GM06990 (cell line): ENCODE data around the gene NMNAT2.
"Not testable (repeated sequence)": the region's sequence is repeated elsewhere in the genome, so short reads cannot be mapped to it uniquely, and the experiment has no call there.

Source experiments
- DNase-seq: peaks from one replicate; pipeline ENCODE4 v3.0.0-alpha.2; 2011; ENCODE audit not compliant: insufficient read length; ENCODE audit errors: extremely low read depth
- H3K27me3 ChIP-seq: replicated peaks from 2 replicates; pipeline ENCODE4 v1.6.0; 2011; ENCODE audit warnings: low read length; ENCODE audit not compliant: control insufficient read depth, insufficient read depth
- H3K36me3 ChIP-seq: 2 replicates; pipeline ENCODE4 v1.5.1; 2011; ENCODE audit warnings: low read length; ENCODE audit not compliant: control insufficient read depth, insufficient read depth
- H3K4me3 ChIP-seq: replicated peaks from 2 replicates; pipeline ENCODE4 v1.5.1; 2011; ENCODE audit warnings: low read depth, mild to moderate bottlenecking, control low read depth, low read length
- TF ChIP-seq, protein P1 (sequence below): IDR thresholded peaks from 2 replicates; pipeline ENCODE4 v1.5.1; 2011; ENCODE audit warnings: low read length, control low read depth, mild to moderate bottlenecking, inconsistent platforms; ENCODE audit not compliant: insufficient read depth, poor library complexity, severe bottlenecking

NMNAT2 gene

DNA sequence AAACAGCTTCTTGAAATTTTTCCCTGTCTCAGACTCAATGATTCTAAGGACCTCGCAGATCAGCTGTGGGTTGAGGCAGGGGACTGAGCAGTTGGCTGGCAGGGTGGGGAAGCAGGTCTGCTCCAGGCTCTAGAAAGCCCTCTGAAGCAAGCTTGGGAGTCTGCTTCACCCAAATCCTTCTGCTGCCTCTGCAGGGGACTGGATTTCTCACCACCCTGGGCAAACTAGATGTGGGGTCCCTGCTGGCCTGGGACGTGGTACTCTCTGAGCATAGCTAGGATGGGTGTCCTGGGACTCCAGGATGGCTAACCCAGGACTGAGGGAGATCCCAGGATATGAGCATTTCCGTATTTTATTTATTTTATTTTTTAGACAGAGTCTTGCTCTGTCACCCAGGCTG, 142.9 kb downstream of the NMNAT2 start:
- TF ChIP-seq, protein P1, sequence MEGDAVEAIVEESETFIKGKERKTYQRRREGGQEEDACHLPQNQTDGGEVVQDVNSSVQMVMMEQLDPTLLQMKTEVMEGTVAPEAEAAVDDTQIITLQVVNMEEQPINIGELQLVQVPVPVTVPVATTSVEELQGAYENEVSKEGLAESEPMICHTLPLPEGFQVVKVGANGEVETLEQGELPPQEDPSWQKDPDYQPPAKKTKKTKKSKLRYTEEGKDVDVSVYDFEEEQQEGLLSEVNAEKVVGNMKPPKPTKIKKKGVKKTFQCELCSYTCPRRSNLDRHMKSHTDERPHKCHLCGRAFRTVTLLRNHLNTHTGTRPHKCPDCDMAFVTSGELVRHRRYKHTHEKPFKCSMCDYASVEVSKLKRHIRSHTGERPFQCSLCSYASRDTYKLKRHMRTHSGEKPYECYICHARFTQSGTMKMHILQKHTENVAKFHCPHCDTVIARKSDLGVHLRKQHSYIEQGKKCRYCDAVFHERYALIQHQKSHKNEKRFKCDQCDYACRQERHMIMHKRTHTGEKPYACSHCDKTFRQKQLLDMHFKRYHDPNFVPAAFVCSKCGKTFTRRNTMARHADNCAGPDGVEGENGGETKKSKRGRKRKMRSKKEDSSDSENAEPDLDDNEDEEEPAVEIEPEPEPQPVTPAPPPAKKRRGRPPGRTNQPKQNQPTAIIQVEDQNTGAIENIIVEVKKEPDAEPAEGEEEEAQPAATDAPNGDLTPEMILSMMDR, result no peak
- H3K27me3 ChIP-seq, result no peaks in the 10 kb centered on the region
- no peak for DNase-seq
- no peaks in the 10 kb centered on the region for H3K36me3 ChIP-seq
- no peak overlapping the region for H3K4me3 ChIP-seq

DNA sequence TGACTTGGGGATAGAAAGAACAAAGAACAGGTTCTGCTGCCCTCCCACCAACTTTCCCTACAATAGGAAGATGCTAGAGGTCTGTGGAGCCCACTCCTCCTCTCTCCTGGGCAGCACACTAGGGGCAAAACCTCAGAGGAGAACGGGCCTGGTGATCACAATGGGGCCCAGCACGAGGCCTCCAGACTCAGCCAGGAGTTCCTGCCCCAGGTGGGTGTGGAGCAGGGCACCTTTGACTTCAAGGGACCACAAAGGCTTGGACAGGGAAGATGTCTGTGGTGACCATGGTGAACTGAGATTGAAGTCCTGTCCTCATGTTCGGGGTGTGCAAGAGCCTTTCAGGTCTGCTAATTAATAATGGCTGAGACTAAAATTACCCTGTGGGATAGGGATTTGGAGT, 143.3 kb downstream of the NMNAT2 start:
- H3K4me3 ChIP-seq, result no peak overlapping the region
- no peak for DNase-seq
- TF ChIP-seq, protein P1, result no peak
- H3K36me3 ChIP-seq, result no peaks in the 10 kb centered on the region
- no peaks in the 10 kb centered on the region for H3K27me3 ChIP-seq

DNA sequence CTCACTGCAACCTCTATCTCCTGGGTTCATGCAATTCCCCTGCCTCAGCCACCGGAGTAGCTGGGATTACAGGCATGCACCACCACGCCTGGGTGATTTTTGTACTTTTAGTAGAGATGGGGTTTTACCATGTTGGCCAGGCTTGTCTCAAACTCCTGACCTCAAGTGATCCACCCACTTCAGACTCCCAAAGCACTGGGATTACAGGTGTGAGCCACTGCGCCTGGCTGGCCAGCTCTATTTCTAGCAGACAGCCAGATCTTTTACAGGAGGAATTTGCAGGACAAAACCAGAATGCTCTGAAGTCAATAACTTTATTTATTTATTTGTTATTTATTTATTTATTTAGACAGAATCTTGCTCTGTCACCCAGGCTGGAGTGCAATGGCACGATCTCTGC, 144.2 kb downstream of the NMNAT2 start:
- DNase-seq, H3K36me3 ChIP-seq, H3K27me3 ChIP-seq, H3K4me3 ChIP-seq: not testable (repeated sequence)

DNA sequence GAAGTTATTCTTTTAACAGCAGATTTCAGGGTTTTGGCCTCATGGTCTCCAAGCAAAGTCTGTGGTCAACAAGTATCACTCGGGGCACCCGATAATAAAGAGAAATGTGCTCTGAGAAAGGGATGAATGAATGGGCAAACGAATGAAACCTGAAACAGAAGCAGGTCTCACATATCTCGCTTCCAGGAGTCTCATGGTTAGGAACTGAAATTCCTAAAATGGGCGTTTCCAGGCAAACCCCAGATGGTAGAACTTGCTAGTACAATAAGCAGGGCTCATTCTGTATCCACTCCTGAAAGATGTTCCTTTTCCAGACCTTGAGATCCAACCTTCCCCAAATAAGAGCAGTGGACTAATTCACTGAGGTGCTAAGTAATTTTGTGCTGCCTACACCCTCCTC, 144.9 kb downstream of the NMNAT2 start:
- H3K4me3 ChIP-seq, result no peak overlapping the region
- no peaks in the 10 kb centered on the region for H3K27me3 ChIP-seq
- TF ChIP-seq, protein P1, result no peak
- no peak for DNase-seq
- H3K36me3 ChIP-seq, result no peaks in the 10 kb centered on the region

DNA sequence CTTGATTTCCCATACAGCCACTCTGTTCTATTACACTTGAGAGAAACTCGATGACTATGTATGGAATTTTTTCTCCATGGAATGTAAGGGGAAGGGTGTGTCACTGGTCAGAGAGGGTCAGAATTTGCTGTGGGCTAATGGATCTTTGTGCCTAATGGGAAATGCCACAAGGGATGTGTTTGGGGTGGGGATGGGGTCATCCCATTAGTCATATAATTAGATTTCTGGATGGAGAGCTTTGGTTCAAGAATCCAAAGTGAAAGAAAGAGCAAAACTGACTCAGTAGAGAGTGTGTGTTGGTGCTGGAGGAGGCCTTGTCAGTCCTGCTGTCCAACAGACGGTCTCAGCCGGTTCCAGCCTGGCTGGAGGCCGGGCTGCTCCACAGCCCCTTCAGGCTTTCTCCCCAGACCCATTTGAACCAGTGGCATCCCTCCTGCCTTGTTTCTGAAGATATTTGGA, 145.8 kb downstream of the NMNAT2 start:
- H3K27me3 ChIP-seq, result 0 out of 2 replicates have a peak, but pooled peaks cover 1% of the 10 kb centered on the region
- DNase-seq, result no peak
- no peaks in the 10 kb centered on the region for H3K36me3 ChIP-seq
- no peak overlapping the region for H3K4me3 ChIP-seq
- TF ChIP-seq, protein P1, result no peak

DNA sequence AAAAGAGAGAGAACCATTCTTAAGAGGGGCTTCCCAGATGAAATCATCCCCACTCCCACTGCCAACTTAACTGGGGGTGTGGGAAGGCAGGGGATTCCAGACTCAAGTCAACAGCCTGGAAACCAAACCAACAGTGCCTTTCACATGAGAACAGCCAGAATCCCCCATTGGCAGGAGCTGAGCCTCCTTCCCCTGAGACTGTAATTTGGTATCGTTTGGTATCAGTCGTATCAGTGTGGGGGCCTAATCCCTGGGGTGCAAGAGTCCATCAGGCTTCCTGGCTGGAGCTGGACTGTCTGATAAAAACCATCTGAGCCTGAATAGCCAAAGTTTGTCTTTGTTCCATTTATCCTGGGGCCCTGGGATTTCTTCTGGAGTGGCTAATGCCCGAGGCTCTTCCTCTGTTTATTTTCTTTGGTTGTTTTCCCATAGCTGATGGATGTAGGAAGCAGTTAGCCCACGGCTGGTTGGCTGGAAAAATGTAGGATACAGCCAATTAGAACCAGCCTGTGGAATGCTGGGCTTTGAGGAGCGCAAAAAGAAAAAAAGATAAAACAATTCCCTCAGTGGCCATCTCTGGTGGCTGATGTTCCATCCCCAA, 147.5 kb downstream of the NMNAT2 start:
- H3K36me3 ChIP-seq, result no peaks in the 10 kb centered on the region

More for the DNA sequence above, 147.5 kb downstream of the NMNAT2 start:
- Histone ChIP-seq H3K4me3 (no peak overlapping the region), H3K27me3 (0 out of 2 replicates have a peak, but pooled peaks cover 1% of the 10 kb centered on the region)
- no peak for DNase-seq
- TF ChIP-seq, protein P1, result no peak
